Activated naive CD8-positive, alpha-beta T cell treated with anti-CD3 and anti-CD28 coated beads, Interleukin-2, amount 10 ng/mL, durations not matched to agents 7 days and 5 days (primary cell): Measurements from ENCODE around the gene BTNL8. TPM values are rescaled to one million over a fixed set of nuclear protein-coding genes. Genes with fewer than 3 reads are reported as not detected.
A peak's percentile ranks its signal among the peaks of the same experiment; 100 is the strongest.

Experiments used
- ATAC-seq: fragments of 150-1000 bp; cut with Tn5 transposase; one replicate; pipeline ENCODE4 v1.10.0; 2021; ENCODE audit warnings: low read depth, moderate library complexity
- POLR2A ChIA-PET: fragments of 350-600 bp; sonication (Branson Sonifier 250); formaldehyde crosslinking; loops from one replicate; lab custom pipeline; 2021; ENCODE audit warnings: antibody characterized with exemption; lab: Charles Lee
- DNase-seq: peaks from one replicate; pipeline ENCODE4 v3.0.0; 2021
- H3K27ac Mint-ChIP-seq: one replicate; pipeline ENCODE4 v1.8.0; 2022; ENCODE audit warnings: mild to moderate bottlenecking, mixed read lengths
- H3K27me3 Mint-ChIP-seq: one replicate; pipeline ENCODE4 v1.8.0; 2022; ENCODE audit warnings: mild to moderate bottlenecking, moderate library complexity, mixed read lengths
- H3K36me3 Mint-ChIP-seq: one replicate; pipeline ENCODE4 v1.8.0; 2021; ENCODE audit warnings: mild to moderate bottlenecking, mixed read lengths
- H3K4me1 Mint-ChIP-seq: one replicate; pipeline ENCODE4 v1.8.0; 2021; ENCODE audit warnings: mixed read lengths
- H3K4me3 Mint-ChIP-seq: one replicate; pipeline ENCODE4 v1.8.0; 2022; ENCODE audit warnings: mild to moderate bottlenecking, moderate library complexity, mixed read lengths
- H3K9me3 Mint-ChIP-seq: one replicate; pipeline ENCODE4 v1.8.0; 2021; ENCODE audit warnings: mixed read lengths
- total RNA-seq, 2 experiments: library from RNA; stranded (reverse); gene quantifications; one replicate each; pipeline ENCODE4 v1.2.3, GENCODE V29; 2021

BTNL8 gene
- total RNA-seq, result not detected

DNA sequence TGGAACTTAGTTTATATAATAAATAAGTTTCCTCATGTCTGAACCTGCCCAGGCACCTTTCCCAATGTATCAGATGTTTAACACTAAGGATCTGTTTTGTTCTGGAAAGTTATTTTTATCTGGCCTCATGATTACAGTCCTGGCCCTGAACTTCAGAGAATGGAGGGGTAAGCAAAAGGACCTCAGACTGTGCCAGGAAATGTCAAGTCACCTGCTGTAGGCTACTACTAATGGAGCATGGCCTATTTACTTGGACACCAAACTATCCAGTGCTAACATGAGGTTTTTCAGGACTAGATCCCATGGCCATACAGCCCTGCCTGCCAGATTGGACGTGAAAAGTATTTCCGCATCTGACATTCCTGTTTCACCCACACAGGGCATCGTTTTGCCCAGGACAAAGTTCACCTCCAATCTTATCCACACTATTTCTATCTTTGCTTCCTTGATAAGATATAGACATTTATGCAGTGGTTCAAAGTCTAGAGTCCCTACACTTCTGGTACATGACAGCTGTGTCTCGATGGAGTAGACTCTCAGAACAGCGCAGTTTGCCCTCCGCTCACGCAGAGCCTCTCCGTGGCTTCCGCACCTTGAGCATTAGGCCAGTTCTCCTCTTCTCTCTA, at the start of gene BTNL8:
Gene BTNL8, plus strand, starts transcription at position 539 of the 626 bp plus-strand sequence. CDS start 152 bp downstream, outside the sequence.
- Mint-ChIP-seq H3K4me3 (no peak within 1 kb of the TSS), H3K9me3 (peaks cover 3% of the 10 kb centered on the region), H3K36me3 (no peaks in the 10 kb centered on the region), H3K4me1 (no peaks in the 10 kb centered on the region), H3K27ac (no peak within 1 kb of the TSS), H3K27me3 (no peaks in the 10 kb centered on the region)
- POLR2A ChIA-PET, result no interaction called here
- ATAC-seq (no peak), DNase-seq (no peak)

DNA sequence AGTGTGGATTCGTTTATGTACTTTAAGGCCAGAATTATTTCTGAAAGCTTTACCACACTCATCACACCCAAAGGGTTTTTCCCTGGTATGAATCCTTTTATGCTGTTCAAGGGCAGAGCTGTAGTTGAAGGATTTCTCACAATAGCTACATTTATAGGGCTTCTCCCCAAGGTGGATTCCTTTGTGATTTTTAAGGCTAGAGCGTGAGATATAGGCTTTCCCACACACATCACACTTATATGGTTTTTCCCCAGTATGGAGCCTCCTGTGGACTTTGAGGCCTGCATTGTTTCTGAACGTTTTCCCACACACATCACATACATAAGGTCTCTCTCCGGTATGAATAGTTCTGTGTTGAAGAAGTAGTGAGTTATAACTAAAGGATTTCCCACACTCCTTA, 49.1 kb upstream of the BTNL8 start:
- Mint-ChIP-seq H3K27ac (no peak overlapping the region), H3K36me3 (peaks cover 87% of the 10 kb centered on the region), H3K9me3 (peaks cover 41% of the 10 kb centered on the region), H3K4me3 (no peak overlapping the region), H3K27me3 (no peaks in the 10 kb centered on the region), H3K4me1 (peaks cover 1% of the 10 kb centered on the region)
- no peak for ATAC-seq
- DNase-seq, result no peak
- POLR2A ChIA-PET, result interaction anchor here (0.7 to 0.9 kb wide), 2 partner anchors 11 kb away, joined by 3 read pairs; partner anchors contain the start of gene ZFP62

DNA sequence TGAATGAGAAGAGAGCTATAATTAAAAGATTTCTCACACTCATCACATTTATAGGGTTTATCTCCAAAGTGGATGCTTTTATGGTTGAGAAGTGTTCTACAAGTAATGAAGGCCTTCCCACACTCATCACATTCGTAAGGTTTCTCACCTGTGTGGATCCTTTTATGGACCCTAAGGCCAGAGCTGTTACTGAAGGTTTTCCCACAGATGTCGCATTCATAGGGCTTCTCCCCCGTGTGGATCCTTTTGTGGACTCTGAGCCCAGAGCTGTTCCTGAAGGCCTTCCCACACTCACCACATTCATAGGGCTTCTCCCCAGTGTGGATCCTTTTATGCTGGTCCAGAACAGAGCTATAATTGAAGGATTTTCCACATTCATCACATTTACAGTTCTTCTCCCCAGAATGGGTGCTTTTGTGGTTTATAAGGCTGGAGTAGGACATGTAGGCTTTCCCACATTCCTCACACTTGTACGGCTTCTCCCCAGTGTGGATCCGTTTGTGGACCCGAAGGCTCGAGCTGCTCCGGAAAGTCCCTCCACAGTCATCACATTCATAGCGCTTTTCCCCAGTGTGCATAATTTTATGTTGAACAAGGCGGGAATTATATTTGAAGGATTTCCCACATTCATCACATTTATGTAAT, 48.4 kb upstream of the BTNL8 start:
- Mint-ChIP-seq H3K4me3 (no peak overlapping the region), H3K9me3 (peaks cover 41% of the 10 kb centered on the region)

GRCh38 chr5:180852495-180852894, 46.5 kb upstream of the BTNL8 start:
- Mint-ChIP-seq H3K4me1 (peaks cover 5% of the 10 kb centered on the region), H3K4me3 (no peak overlapping the region), H3K36me3 (peaks cover 84% of the 10 kb centered on the region), H3K27ac (no peak overlapping the region), H3K9me3 (peaks cover 35% of the 10 kb centered on the region), H3K27me3 (no peaks in the 10 kb centered on the region)
- DNase-seq, result no peak
- no peak for ATAC-seq
- POLR2A ChIA-PET, result interaction anchor here (0.7 kb wide), 1 partner anchor 20 kb away, joined by 3 read pairs; no protein-coding TSS in a partner anchor

More for the DNA sequence above, 48.4 kb upstream of the BTNL8 start:
- DNase-seq (no peak), ATAC-seq (no peak)
- no peaks in the 10 kb centered on the region for H3K27me3 Mint-ChIP-seq
- H3K4me1 Mint-ChIP-seq, result peaks cover 5% of the 10 kb centered on the region
- H3K36me3 Mint-ChIP-seq, result peaks cover 90% of the 10 kb centered on the region
- POLR2A ChIA-PET, result interaction anchor here (0.7 to 0.9 kb wide), 2 partner anchors 10 to 11 kb away, joined by 3 read pairs; partner anchors contain the start of gene ZFP62
- no peak overlapping the region for H3K27ac Mint-ChIP-seq

DNA sequence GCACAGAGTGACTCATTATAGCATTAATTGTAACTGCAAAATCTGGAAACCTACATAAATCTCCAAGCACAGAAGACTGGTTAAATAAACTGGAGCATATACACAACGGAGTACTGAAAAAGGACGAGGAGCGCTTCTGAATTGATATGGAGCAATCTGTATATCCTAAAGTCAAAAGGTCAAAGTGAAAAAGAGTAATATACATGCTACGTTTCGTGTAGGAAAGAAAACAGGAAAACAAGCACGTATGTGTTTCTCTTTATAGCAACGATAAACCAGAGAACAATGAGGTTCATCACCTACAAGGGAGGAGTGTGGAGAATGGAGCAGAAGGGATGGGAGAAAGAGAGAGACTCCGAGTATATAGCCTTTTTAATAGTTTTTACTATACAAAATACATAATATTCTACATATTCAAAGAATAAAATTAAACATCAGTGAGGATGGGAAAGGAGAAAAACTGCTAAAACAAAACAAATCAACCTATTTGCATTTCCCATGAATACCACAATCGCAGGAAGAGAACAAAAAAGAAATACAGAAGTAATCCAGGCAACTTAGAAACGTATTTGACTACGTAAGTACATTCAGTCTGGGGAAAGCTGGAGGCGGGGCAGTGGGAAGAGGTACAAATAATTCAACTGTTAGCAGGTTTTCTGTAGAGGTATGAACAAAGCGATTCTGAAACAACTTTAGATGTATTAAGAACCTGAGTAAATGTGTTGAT, 45.7 kb upstream of the BTNL8 start:
- POLR2A ChIA-PET, result no interaction called here

DNA sequence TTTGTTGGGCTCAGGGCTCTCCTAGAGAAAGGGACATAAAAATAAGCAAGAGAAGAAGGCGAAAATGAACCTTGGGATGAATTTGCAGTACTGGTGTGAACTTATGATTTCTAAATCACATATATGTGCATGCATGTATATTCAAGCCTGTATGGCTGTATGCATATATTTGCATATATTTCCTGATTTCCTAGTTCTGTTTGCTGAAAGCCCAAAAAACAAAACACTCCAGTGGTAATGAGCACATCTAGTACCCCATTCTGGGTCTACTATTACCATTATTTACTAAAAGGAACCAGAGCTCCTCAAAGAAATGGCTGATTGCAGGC, 45.1 kb upstream of the BTNL8 start:
- POLR2A ChIA-PET, result no interaction called here
- Mint-ChIP-seq H3K4me1 (peaks cover 7% of the 10 kb centered on the region), H3K27ac (no peak overlapping the region), H3K9me3 (peaks cover 23% of the 10 kb centered on the region), H3K36me3 (peaks cover 79% of the 10 kb centered on the region), H3K4me3 (no peak overlapping the region), H3K27me3 (no peaks in the 10 kb centered on the region)
- no peak for DNase-seq
- ATAC-seq, result no peak

More for the DNA sequence above, 45.7 kb upstream of the BTNL8 start:
- peaks cover 79% of the 10 kb centered on the region for H3K36me3 Mint-ChIP-seq
- no peak overlapping the region for H3K27ac Mint-ChIP-seq
- ATAC-seq (no peak), DNase-seq (no peak)
- H3K4me1 Mint-ChIP-seq, result peaks cover 5% of the 10 kb centered on the region
- H3K4me3 Mint-ChIP-seq, result no peak overlapping the region
- H3K27me3 Mint-ChIP-seq, result no peaks in the 10 kb centered on the region
- H3K9me3 Mint-ChIP-seq, result peaks cover 28% of the 10 kb centered on the region

- ATAC-seq, result no peak
- Mint-ChIP-seq H3K27me3 (peaks cover 2% of the 10 kb centered on the region), H3K9me3 (no peaks in the 10 kb centered on the region), H3K36me3 (peaks cover 39% of the 10 kb centered on the region), H3K4me1 (peaks cover 17% of the 10 kb centered on the region), H3K4me3 (no peak overlapping the region), H3K27ac (no peak overlapping the region)
- POLR2A ChIA-PET, result interaction anchor here (0.7 to 4.5 kb wide), 2 partner anchors 26 to 27 kb away, joined by 3 to 62 read pairs; no protein-coding TSS in a partner anchor
- no peak for DNase-seq
Observed at GRCh38 chr5:180858586-180858985, 40.4 kb upstream of the BTNL8 start.

DNA sequence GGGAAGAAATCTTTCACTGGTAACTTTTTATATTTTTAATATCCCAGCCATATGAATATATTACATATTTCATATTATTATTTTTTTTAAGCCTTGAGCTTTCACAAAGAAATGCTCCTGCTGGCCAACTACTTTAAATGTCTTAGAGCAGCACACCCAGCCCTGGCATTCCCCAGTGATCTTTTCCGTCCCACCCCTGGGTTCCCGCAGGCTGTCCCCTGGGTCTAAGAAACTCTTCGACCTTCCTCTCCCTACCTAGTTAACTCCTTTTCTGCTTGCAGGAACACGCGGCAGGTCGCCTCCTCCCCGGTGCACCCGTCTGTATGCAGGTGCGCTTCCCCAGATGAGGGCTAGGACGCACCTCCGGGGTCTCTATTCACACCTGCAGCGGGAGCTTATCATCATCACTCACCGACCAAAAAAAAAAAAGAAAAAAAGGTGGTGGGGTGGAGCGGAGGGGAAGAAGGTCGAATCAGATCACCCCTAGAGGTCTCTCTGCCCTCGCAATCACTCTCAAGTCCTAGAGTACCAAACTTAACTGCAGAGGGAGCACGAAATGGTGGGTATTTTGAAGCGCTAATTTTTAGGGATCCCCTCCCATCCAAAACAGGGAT, 38.6 kb upstream of the BTNL8 start:
- Mint-ChIP-seq H3K4me3 (peak overlapping the region; percentile 95), H3K27ac (peak overlapping the region; percentile 95), H3K36me3 (peaks cover 24% of the 10 kb centered on the region), H3K27me3 (peaks cover 2% of the 10 kb centered on the region), H3K4me1 (peaks cover 15% of the 10 kb centered on the region), H3K9me3 (no peaks in the 10 kb centered on the region)
- DNase-seq (peak; percentile 61), ATAC-seq (peak; percentile 71)
- POLR2A ChIA-PET, result interaction anchor here (0.6 to 4.5 kb wide), 15 partner anchors 10 to 1128 kb away, joined by 3 to 62 read pairs (median 5); partner anchors contain the start of gene MGAT1

DNA sequence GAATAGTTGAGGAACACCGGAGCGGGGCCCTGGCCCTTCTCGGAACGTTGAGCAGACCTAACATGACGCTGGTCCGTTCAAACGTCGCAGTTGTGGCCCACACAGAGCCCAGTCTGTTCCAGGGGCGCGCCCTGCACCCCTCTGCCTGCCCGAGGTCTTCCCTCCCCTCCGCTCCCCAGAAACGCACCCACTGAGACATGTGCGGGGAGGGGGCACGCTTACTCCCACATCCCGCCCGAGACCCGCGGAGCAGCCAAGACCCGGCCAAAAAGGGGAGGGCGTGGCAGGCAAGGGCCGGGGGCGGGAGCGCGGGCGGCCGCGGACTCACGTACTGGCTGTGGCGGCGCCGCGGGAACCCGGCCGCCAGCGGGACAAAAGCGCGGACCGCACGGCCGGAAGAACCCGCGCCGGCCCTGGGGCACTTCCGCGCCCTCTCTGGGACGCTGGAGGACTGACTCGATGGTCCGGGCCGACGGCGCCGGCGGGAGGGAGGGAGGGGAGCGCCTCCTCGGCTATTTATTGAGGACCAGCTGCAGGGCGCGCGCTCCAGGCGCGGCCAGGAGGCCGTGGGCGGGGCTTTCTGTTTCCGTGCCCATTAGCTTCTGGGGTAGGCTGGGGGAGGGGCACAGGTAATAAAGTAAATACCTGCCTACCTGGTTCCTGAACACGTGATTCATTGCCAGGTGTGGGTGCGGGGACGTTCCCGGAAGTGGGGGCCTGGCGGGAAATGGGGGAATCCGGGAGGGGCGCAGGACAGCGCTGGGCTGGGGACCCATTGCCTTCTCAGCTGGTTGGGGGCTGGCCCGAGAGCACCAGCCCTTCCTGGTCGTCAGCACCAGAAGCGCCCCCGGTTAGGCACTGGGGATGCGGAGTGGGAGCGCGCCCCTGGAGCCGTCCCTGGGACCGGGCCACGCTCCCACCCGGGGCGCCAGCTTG, 37.8 kb upstream of the BTNL8 start, which contains the start of gene ZFP62:
Gene ZFP62, minus strand, starts transcription at position 390 of the 936 bp plus-strand sequence. Its CDS starts 57 bp downstream, at position 333.
- H3K36me3 Mint-ChIP-seq, result peaks cover 17% of the 10 kb centered on the region

DNA sequence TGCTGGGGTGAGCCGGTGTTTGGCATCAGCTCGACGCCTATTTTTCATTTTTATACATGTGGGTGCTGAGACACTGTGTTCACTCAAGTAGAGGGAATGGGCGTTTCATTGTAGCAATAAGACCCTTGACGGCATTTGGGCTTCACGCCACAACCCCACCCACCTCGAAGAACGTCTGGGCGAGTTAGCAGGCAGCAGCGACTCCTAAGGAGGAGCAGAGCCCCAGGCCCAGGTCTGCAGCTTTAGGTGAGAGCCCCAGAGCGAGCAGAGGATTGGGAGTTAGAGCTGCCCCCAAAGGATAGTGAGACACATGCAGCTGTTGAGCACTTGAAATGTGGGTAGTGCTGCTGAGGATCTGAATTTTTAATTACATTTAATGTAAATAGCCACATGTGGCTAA, 36.3 kb upstream of the BTNL8 start:
- POLR2A ChIA-PET, result interaction anchor here (4.5 kb wide), 1 partner anchor 32 kb away, joined by 62 read pairs; no protein-coding TSS in a partner anchor
- H3K36me3 Mint-ChIP-seq, result peaks cover 10% of the 10 kb centered on the region
- no peak for DNase-seq
- H3K4me3 Mint-ChIP-seq, result no peak overlapping the region
- H3K27ac Mint-ChIP-seq, result no peak overlapping the region
- H3K4me1 Mint-ChIP-seq, result peaks cover 14% of the 10 kb centered on the region
- no peak for ATAC-seq
- no peaks in the 10 kb centered on the region for H3K9me3 Mint-ChIP-seq
- peaks cover 6% of the 10 kb centered on the region for H3K27me3 Mint-ChIP-seq

More for the DNA sequence above, 37.8 kb upstream of the BTNL8 start, which contains the start of gene ZFP62:
- peak; percentile 90 for DNase-seq
- Mint-ChIP-seq H3K27ac (peak within 1 kb of the TSS; percentile 95), H3K4me3 (peak within 1 kb of the TSS; percentile 95), H3K4me1 (peaks cover 14% of the 10 kb centered on the region), H3K27me3 (peaks cover 2% of the 10 kb centered on the region), H3K9me3 (no peaks in the 10 kb centered on the region)
- peak; percentile 83 for ATAC-seq
- POLR2A ChIA-PET, result interaction anchor here (0.8 to 4.5 kb wide), 9 partner anchors 11 to 61 kb away, joined by 3 to 62 read pairs (median 7); partner anchors contain the start of gene MGAT1

DNA sequence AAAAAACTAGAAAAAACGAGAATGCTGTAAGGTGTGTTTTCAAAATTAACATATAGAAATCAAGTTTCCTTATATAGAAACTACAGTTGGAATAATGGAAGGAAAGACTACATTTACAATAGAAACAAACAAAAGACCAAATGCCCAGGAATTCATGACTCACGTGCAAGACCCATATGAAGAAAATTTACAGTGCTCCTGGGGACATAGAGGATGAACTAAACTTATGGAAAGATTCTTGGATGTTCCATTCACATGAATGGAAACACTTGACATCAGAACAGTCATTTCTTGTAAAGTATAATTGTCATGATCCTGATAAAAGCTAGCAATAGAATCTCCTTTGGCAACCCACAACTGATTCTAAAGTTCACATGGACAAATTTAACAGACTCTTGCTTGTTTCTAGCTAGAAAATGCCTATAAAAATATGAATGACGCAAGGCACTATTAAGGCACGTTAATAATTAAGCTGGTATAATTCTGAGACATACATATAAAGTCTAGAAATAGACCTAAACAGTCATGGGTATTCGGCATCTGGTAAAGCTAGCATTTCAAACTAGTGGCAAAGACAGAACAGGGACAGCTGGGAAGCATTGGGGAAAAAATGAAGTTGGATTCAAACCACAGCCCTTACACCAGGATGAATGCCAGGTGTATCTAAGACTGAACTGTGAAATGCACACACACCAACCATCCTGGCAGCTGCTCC, 32.8 kb upstream of the BTNL8 start:
- H3K27ac Mint-ChIP-seq, result no peak overlapping the region
- POLR2A ChIA-PET, result no interaction called here
- H3K27me3 Mint-ChIP-seq, result peaks cover 21% of the 10 kb centered on the region
- H3K4me3 Mint-ChIP-seq, result no peak overlapping the region
- H3K9me3 Mint-ChIP-seq, result no peaks in the 10 kb centered on the region
- H3K4me1 Mint-ChIP-seq, result peaks cover 5% of the 10 kb centered on the region
- ATAC-seq, result no peak
- H3K36me3 Mint-ChIP-seq, result no peaks in the 10 kb centered on the region
- DNase-seq, result no peak
